Neuron (in vitro differentiated cells): ENCODE measurements around the gene NFATC1.

Experiments used
- H2AFZ ChIP-seq: one replicate; pipeline ENCODE4 v1.6.1; 2013; ENCODE audit warnings: low read depth, mild to moderate bottlenecking, inconsistent platforms, low read length, moderate library complexity
- H3K27me3 ChIP-seq: one replicate; pipeline ENCODE4 v1.6.1; 2013; ENCODE audit warnings: low read length; ENCODE audit not compliant: insufficient read depth
- H3K36me3 ChIP-seq: one replicate; pipeline ENCODE4 v1.6.1; 2013; ENCODE audit warnings: low read length; ENCODE audit not compliant: insufficient read depth
- H3K4me1 ChIP-seq: one replicate; pipeline ENCODE4 v1.6.1; 2013; ENCODE audit warnings: low read length; ENCODE audit not compliant: insufficient read depth
- H3K4me3 ChIP-seq: 2 replicates; pipeline ENCODE4 v1.5.1; 2013; ENCODE audit warnings: mild to moderate bottlenecking, low read length, moderate library complexity
- H3K9me3 ChIP-seq: one replicate; pipeline ENCODE4 v1.6.1; 2013; ENCODE audit warnings: low read length

The NFATC1 gene

GRCh38 chr18:79429785-79430281, 34.1 kb downstream of the NFATC1 start:
- Histone ChIP-seq H3K4me3 (no peak overlapping the region), H3K9me3 (no peaks in the 10 kb centered on the region), H3K4me1 (no peaks in the 10 kb centered on the region), H3K36me3 (no peaks in the 10 kb centered on the region), H3K27me3 (no peaks in the 10 kb centered on the region), H2AFZ (no peak overlapping the region)

GRCh38 chr18:79432376-79433120, 36.8 kb downstream of the NFATC1 start:
- H3K27me3 ChIP-seq, result no peaks in the 10 kb centered on the region
- no peaks in the 10 kb centered on the region for H3K36me3 ChIP-seq
- H2AFZ ChIP-seq, result no peak overlapping the region
- no peaks in the 10 kb centered on the region for H3K9me3 ChIP-seq
- H3K4me3 ChIP-seq, result no peak overlapping the region
- H3K4me1 ChIP-seq, result no peaks in the 10 kb centered on the region

- H3K27me3 ChIP-seq, result no peaks in the 10 kb centered on the region
- H3K4me3 ChIP-seq, result no peak overlapping the region
- H3K36me3 ChIP-seq, result no peaks in the 10 kb centered on the region
- no peaks in the 10 kb centered on the region for H3K9me3 ChIP-seq
- H2AFZ ChIP-seq, result no peak overlapping the region
- H3K4me1 ChIP-seq, result no peaks in the 10 kb centered on the region
Observed at GRCh38 chr18:79433431-79433830, 37.7 kb downstream of the NFATC1 start.

- Histone ChIP-seq H3K9me3 (no peaks in the 10 kb centered on the region), H2AFZ (no peak overlapping the region), H3K27me3 (no peaks in the 10 kb centered on the region), H3K36me3 (no peaks in the 10 kb centered on the region), H3K4me3 (no peak overlapping the region), H3K4me1 (no peaks in the 10 kb centered on the region)
Observed at GRCh38 chr18:79434607-79435401, 39.1 kb downstream of the NFATC1 start.

- Histone ChIP-seq H2AFZ (no peak overlapping the region), H3K9me3 (no peaks in the 10 kb centered on the region), H3K4me3 (no peak overlapping the region), H3K4me1 (no peaks in the 10 kb centered on the region), H3K36me3 (no peaks in the 10 kb centered on the region), H3K27me3 (no peaks in the 10 kb centered on the region)
Observed at GRCh38 chr18:79436556-79437275, 41.0 kb downstream of the NFATC1 start.

GRCh38 chr18:79438089-79438897, 42.6 kb downstream of the NFATC1 start:
- Histone ChIP-seq H2AFZ (no peak overlapping the region), H3K4me3 (no peak overlapping the region), H3K9me3 (no peaks in the 10 kb centered on the region), H3K4me1 (no peaks in the 10 kb centered on the region), H3K27me3 (no peaks in the 10 kb centered on the region), H3K36me3 (no peaks in the 10 kb centered on the region)

GRCh38 chr18:79438898-79439627, 43.3 kb downstream of the NFATC1 start:
- Histone ChIP-seq H3K36me3 (no peaks in the 10 kb centered on the region), H2AFZ (no peak overlapping the region), H3K4me3 (no peak overlapping the region), H3K27me3 (no peaks in the 10 kb centered on the region), H3K4me1 (no peaks in the 10 kb centered on the region), H3K9me3 (no peaks in the 10 kb centered on the region)

GRCh38 chr18:79439628-79440023, 43.9 kb downstream of the NFATC1 start:
- Histone ChIP-seq H3K4me1 (no peaks in the 10 kb centered on the region), H3K9me3 (no peaks in the 10 kb centered on the region), H3K4me3 (no peak overlapping the region), H3K36me3 (no peaks in the 10 kb centered on the region), H2AFZ (no peak overlapping the region), H3K27me3 (no peaks in the 10 kb centered on the region)

GRCh38 chr18:79440316-79441110, 44.8 kb downstream of the NFATC1 start:
- Histone ChIP-seq H3K9me3 (no peaks in the 10 kb centered on the region), H3K4me1 (no peaks in the 10 kb centered on the region), H2AFZ (no peak overlapping the region), H3K4me3 (no peak overlapping the region), H3K36me3 (no peaks in the 10 kb centered on the region), H3K27me3 (no peaks in the 10 kb centered on the region)

GRCh38 chr18:79441420-79441819, 45.7 kb downstream of the NFATC1 start:
- H3K36me3 ChIP-seq, result no peaks in the 10 kb centered on the region
- H2AFZ ChIP-seq, result no peak overlapping the region
- H3K4me1 ChIP-seq, result no peaks in the 10 kb centered on the region
- no peaks in the 10 kb centered on the region for H3K27me3 ChIP-seq
- no peaks in the 10 kb centered on the region for H3K9me3 ChIP-seq
- no peak overlapping the region for H3K4me3 ChIP-seq

GRCh38 chr18:79442508-79443221, 46.9 kb downstream of the NFATC1 start:
- Histone ChIP-seq H3K9me3 (no peaks in the 10 kb centered on the region), H3K36me3 (no peaks in the 10 kb centered on the region), H3K27me3 (no peaks in the 10 kb centered on the region), H3K4me1 (no peaks in the 10 kb centered on the region), H2AFZ (no peak overlapping the region), H3K4me3 (no peak overlapping the region)
